HUES64 (cell line): Measurements from ENCODE around the gene KLF2.

ENCODE experiments used
- H3K27ac ChIP-seq: 2 replicates; pipeline ENCODE4 v1.7.0; 2013; ENCODE audit warnings: low read depth, low read length, inconsistent platforms
- H3K27me3 ChIP-seq: 2 replicates; pipeline ENCODE4 v1.6.1; 2013; ENCODE audit warnings: mild to moderate bottlenecking, low read length; ENCODE audit not compliant: insufficient read depth
- H3K36me3 ChIP-seq: 2 replicates; pipeline ENCODE4 v1.6.1; 2013; ENCODE audit warnings: mild to moderate bottlenecking, low read length; ENCODE audit not compliant: insufficient read depth
- H3K4me1 ChIP-seq: 2 replicates; pipeline ENCODE4 v1.6.1; 2013; ENCODE audit warnings: mild to moderate bottlenecking, low read length, moderate library complexity; ENCODE audit not compliant: insufficient read depth
- H3K4me3 ChIP-seq: 2 replicates; pipeline ENCODE4 v1.5.1; 2013; ENCODE audit warnings: mild to moderate bottlenecking, low read length, moderate library complexity
- H3K9ac ChIP-seq: 2 replicates; pipeline ENCODE4 v1.6.1; 2013; ENCODE audit warnings: mild to moderate bottlenecking, low read depth, low read length
- H3K9me3 ChIP-seq: 2 replicates; pipeline ENCODE4 v1.6.1; 2013; ENCODE audit warnings: low read depth, low read length; ENCODE audit not compliant: insufficient read depth
- WGBS: fragments of 150-250, 120-280 bp; methylation state at CpG from one replicate; pipeline ENCODE4 v1.1.7; 2013; ENCODE audit warnings: missing lambda C conversion rate; 5-methylcytosine and 5-hydroxymethylcytosine counted together

The KLF2 gene

GRCh38 chr19:16365300-16365996 lies 40.8 kb downstream of the KLF2 start:
- Histone ChIP-seq H3K9ac (no peak overlapping the region), H3K27ac (no peak overlapping the region)

GRCh38 chr19:16366056-16366432 lies 41.4 kb downstream of the KLF2 start:
- Histone ChIP-seq H3K36me3 (no peaks in the 10 kb centered on the region), H3K27me3 (no peaks in the 10 kb centered on the region), H3K4me1 (peaks cover 11% of the 10 kb centered on the region), H3K4me3 (no peak overlapping the region), H3K9me3 (no peaks in the 10 kb centered on the region), H3K9ac (no peak overlapping the region), H3K27ac (no peak overlapping the region)
- WGBS = 92% methylated on average over 9 of the region's 9 CpGs

More at GRCh38 chr19:16365300-16365996, 40.8 kb downstream of the KLF2 start:
- Histone ChIP-seq H3K4me3 (no peak overlapping the region), H3K9me3 (no peaks in the 10 kb centered on the region), H3K36me3 (no peaks in the 10 kb centered on the region), H3K4me1 (peaks cover 11% of the 10 kb centered on the region), H3K27me3 (no peaks in the 10 kb centered on the region)
- 91% methylated on average over 12 of the region's 12 CpGs for WGBS

- no peaks in the 10 kb centered on the region for H3K9me3 ChIP-seq
- no peak overlapping the region for H3K4me3 ChIP-seq
- no peak overlapping the region for H3K9ac ChIP-seq
- no peak overlapping the region for H3K27ac ChIP-seq
- WGBS = 90% methylated on average over 25 of the region's 25 CpGs
- peaks cover 11% of the 10 kb centered on the region for H3K4me1 ChIP-seq
- no peaks in the 10 kb centered on the region for H3K36me3 ChIP-seq
- H3K27me3 ChIP-seq = no peaks in the 10 kb centered on the region
Measured at GRCh38 chr19:16366433-16367260, 42.0 kb downstream of the KLF2 start.

- no peak overlapping the region for H3K27ac ChIP-seq
- no peak overlapping the region for H3K4me3 ChIP-seq
- no peaks in the 10 kb centered on the region for H3K36me3 ChIP-seq
- H3K9ac ChIP-seq = no peak overlapping the region
- peaks cover 11% of the 10 kb centered on the region for H3K4me1 ChIP-seq
- no peaks in the 10 kb centered on the region for H3K27me3 ChIP-seq
- H3K9me3 ChIP-seq = no peaks in the 10 kb centered on the region
- WGBS = 89% methylated on average over 10 of the region's 10 CpGs
Measured at GRCh38 chr19:16367261-16367683, 42.6 kb downstream of the KLF2 start.

GRCh38 chr19:16368385-16369305 lies 44.0 kb downstream of the KLF2 start:
- Histone ChIP-seq H3K4me3 (no peak overlapping the region), H3K27me3 (no peaks in the 10 kb centered on the region), H3K9me3 (no peaks in the 10 kb centered on the region), H3K4me1 (peaks cover 11% of the 10 kb centered on the region), H3K9ac (no peak overlapping the region), H3K36me3 (peaks cover 2% of the 10 kb centered on the region; the same call in 1 of the 2 replicates), H3K27ac (no peak overlapping the region)
- WGBS = 89% methylated on average over 18 of the region's 18 CpGs

- no peak overlapping the region for H3K4me3 ChIP-seq
- H3K27ac ChIP-seq = no peak overlapping the region
- 92% methylated on average over 3 of the region's 3 CpGs for WGBS
Measured at GRCh38 chr19:16369306-16369663, 44.7 kb downstream of the KLF2 start.

GRCh38 chr19:16369664-16370576 lies 45.3 kb downstream of the KLF2 start:
- H3K36me3 ChIP-seq = peaks cover 14% of the 10 kb centered on the region
- H3K9ac ChIP-seq = no peak overlapping the region
- H3K27ac ChIP-seq = no peak overlapping the region
- 94% methylated on average over 22 of the region's 22 CpGs for WGBS
- H3K27me3 ChIP-seq = no peaks in the 10 kb centered on the region
- peaks cover 11% of the 10 kb centered on the region for H3K4me1 ChIP-seq
- H3K4me3 ChIP-seq = no peak overlapping the region
- H3K9me3 ChIP-seq = no peaks in the 10 kb centered on the region

More at GRCh38 chr19:16369306-16369663, 44.7 kb downstream of the KLF2 start:
- peaks cover 11% of the 10 kb centered on the region for H3K4me1 ChIP-seq
- no peaks in the 10 kb centered on the region for H3K27me3 ChIP-seq
- H3K9me3 ChIP-seq = no peaks in the 10 kb centered on the region
- H3K36me3 ChIP-seq = peaks cover 8% of the 10 kb centered on the region; the same call in 1 of the 2 replicates
- no peak overlapping the region for H3K9ac ChIP-seq

GRCh38 chr19:16370641-16371391 lies 46.2 kb downstream of the KLF2 start:
- Histone ChIP-seq H3K4me1 (peaks cover 11% of the 10 kb centered on the region), H3K4me3 (no peak overlapping the region), H3K9ac (no peak overlapping the region), H3K36me3 (peaks cover 23% of the 10 kb centered on the region), H3K27ac (no peak overlapping the region), H3K9me3 (no peaks in the 10 kb centered on the region), H3K27me3 (no peaks in the 10 kb centered on the region)
- 90% methylated on average over 15 of the region's 15 CpGs for WGBS

- H3K27me3 ChIP-seq = no peaks in the 10 kb centered on the region
- no peak overlapping the region for H3K4me3 ChIP-seq
- H3K9ac ChIP-seq = no peak overlapping the region; the same call in 1 of the 2 replicates
- H3K27ac ChIP-seq = no peak overlapping the region
- no peaks in the 10 kb centered on the region for H3K9me3 ChIP-seq
- peaks cover 27% of the 10 kb centered on the region for H3K36me3 ChIP-seq
- 94% methylated on average over 18 of the region's 18 CpGs for WGBS
- peaks cover 6% of the 10 kb centered on the region for H3K4me1 ChIP-seq
Measured at GRCh38 chr19:16371540-16371986, 46.9 kb downstream of the KLF2 start.
